Fibroblast of skin of abdomen (primary cell): ENCODE data around the gene CNIH2. TPM values are rescaled to one million over a fixed set of nuclear protein-coding genes. Genes with fewer than 3 reads are reported as not detected.
"Not testable (repeated sequence)": the region's sequence is repeated elsewhere in the genome, so short reads cannot be mapped to it uniquely, and the experiment has no call there.

Experiments
- DNase-seq: peaks from one replicate; pipeline ENCODE4 v3.0.0-alpha.2; 2013
- polyA plus RNA-seq, 2 experiments: library from polyadenylated mRNA; unstranded; fragments of 120-200 nt; gene quantifications; one replicate each; pipeline ENCODE4 v1.2.1, GENCODE V29; 2013; ENCODE audit not compliant: insufficient read length in 2 of 2

The CNIH2 gene
- polyA plus RNA-seq (2013, experiment 1 of 2; ENCODE audit: insufficient read length): 4.2 TPM
- 5.5 TPM for polyA plus RNA-seq (2013, experiment 2 of 2; ENCODE audit: insufficient read length)

DNA sequence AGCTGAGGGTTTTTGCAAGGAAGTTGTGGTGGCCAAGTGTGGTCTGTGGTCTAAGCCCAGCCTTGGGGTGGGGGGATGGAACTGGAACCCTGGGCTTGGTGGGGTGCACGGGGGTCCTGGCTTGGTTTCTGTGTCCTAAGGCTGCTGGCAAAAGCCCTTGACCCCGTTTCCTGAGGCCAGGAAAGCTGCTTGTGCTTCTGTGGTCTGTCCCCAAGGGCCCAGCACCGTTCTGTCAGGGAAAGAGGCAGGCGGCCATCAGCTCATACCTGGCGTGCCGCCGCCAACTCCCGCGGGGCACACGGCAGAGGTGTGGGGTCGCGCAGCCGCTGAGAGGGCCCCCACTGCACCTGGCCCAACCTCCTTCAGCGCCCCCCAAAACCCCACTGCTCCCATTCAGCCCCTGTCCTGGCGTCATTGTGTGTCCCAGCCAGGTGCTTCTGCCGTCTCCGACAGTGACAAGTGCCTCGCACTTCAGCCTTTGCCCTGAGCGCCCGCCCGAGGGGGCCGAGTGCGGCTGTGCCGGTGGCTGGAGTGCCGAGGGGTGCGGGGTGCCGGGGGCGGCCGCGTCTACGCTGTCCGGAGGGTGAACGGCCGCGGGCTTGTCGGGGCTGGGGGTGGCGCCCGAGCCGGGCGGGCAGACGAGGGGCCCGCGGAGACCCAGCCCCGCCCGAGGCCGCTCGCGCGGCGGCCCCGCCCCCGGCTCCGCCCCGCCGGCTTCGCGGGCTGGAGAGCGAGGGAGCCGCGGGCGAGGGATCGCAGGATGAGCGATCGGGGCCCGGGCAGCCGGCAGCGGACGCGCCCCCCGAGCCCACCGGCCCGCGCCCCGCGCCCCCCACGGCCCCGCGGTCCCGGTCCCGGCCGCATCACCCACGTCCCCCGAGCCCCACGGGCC lies at the start of gene CNIH2:
CNIH2 (plus strand) TSS at position 705 of the 892 bp plus-strand sequence. CDS start 282 bp downstream, outside the sequence.
- peak; percentile 22 for DNase-seq

DNA sequence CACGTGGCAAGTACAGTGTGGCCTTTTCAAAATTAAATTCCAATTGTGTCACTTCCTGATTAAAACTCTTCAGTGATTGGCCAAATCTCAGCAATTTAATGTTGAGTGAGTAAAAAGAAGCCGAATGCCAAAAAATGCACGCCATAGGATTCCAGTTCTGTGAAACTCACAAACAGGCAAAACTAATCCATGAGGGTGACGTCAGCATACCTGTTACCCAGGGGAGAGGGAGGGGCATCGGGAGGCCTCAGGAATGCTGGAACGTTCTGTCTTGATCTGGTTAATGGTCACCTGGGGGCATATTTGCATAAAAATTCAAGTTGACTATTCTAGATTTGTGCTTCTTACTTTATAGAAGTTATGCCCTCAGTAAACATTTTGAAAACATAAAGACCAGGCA lies 49.5 kb upstream of the CNIH2 start:
- DNase-seq: no peak

DNA sequence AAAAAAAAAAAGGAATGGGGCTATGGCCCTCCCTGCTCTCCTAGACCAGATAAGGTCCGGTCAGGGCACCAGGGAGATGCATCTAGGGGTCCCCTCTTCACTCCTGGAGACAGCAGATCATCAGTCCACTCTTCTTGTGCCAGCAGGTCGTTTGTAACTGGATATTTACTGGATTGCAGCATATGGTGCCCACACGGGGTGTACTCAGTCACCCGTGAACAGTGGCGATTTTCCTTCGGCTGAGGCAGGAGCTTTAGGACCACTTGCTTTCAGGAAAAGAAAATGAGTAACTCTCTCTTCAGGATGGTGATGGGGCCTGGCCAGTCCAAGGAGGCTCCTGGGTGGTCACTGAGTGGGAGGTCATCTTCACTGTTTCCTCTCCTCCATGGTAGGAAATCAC lies 47.8 kb upstream of the CNIH2 start:
- DNase-seq: no peak

DNA sequence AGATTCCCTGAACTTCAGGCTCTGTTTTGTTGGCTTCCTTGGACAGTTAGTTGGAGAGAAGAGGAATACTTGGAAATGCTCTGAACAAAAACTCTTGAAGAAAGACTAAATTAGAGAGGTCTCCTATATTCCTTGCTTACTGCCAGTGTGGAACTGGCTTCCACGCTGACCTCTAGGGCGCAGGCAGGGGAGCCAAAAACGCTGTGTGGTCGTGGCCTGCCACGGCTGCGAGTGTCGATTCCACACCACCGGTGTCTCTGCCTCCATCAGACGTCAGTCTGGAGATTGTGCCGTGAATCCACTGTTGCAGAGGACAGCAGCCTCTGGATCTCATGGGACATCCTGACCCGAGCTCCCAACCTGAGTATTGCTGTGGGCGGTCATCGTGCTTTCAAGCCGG lies 47.0 kb upstream of the CNIH2 start:
- no peak for DNase-seq

DNA sequence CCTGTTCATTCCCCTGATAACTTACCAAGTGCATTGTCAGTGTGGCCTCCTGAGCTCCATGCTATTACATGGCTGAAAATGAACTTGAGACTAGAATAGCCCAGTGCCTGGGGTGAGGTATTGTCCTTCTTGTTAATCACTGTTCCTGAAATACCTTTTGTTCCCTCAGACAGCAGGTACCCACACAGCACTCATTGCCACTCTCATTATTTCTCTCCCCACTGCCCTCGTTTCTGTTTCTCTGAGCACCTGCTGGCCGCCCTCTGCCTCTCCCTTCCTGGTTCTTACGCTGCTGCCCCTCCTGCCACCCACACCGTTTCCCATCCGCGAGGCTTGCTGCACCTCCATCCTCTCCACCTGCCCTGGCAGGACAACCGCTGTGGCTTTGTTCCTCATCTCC lies 46.4 kb upstream of the CNIH2 start:
- no peak for DNase-seq

DNA sequence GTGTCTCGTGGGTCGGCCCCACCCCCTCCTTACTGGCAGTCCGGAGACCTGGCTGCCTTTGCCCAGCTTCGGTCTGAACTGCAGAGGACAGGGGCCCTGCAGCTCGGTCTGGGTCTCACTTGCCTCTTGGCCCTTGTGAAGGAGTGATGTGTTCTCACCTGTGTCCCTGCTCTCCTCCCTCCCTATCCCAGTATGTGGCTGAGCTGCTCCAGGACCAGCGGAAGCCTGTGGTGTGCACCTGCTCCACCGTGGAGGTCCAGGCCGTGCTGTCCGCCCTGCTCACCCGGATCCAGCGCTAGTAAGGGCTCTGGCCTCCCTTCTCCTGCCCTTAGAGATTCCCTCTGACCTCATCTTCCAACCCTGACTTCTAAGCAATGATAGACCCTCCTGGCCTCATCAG lies 45.2 kb upstream of the CNIH2 start:
- no peak for DNase-seq

DNA sequence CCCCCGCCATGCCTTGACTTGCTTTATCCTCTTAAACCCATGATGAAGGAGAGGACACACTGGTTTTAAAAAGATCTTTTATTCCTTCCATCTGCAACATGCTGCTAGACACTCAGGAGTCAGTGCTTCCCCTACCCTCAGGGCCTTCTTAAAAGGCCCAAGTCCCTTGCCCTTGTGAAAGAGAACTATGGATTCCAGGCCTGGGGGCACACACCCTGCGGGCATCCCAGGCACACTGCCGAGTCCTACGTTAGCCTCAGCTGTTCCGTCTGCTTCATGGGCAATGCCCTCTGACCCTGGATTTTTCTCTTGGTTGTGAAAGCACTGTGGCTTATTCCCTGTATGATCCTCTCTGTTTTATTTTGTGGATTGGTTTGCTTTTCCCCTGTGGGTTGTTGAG lies 44.7 kb upstream of the CNIH2 start:
- no peak for DNase-seq

DNA sequence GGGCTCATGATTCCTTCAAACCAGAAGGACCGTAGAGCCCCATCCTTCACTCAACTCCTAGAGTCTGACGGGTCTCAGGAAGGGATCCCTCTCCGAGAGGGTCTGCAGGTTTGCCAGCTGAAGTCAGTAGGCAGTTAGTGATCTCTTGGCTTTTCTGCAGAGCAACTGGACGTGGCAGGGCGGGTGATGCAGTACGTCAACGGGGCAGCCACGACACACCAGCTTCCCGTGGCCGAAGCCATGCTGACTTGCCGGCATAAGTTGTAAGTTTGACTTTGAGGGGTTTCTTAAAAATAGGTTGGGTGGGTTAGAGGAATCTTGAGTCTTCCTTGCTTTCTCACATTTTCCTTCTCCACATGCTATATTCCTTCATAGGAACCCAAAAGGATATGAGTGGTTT lies 42.8 kb upstream of the CNIH2 start:
- no peak for DNase-seq

DNA sequence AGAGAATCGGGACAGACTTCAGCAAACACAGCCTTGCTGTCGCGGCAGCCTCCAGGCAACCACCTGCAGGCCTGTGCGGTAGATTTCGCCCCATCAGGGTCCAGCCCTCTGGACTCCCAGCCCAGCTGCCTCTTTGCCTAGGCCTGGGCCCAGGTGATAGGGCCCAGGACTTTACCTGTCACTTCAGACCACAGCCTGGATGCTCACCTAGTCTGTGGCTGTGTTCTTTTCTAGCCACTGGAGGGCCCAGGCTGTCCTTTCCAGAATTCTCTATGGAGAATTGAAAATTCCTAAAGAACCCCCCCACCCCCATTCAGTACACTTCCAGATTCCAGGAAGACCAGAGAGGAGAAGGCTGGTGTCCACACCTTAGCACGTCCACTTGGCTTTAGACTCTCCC lies 40.1 kb upstream of the CNIH2 start:
- no peak for DNase-seq

DNA sequence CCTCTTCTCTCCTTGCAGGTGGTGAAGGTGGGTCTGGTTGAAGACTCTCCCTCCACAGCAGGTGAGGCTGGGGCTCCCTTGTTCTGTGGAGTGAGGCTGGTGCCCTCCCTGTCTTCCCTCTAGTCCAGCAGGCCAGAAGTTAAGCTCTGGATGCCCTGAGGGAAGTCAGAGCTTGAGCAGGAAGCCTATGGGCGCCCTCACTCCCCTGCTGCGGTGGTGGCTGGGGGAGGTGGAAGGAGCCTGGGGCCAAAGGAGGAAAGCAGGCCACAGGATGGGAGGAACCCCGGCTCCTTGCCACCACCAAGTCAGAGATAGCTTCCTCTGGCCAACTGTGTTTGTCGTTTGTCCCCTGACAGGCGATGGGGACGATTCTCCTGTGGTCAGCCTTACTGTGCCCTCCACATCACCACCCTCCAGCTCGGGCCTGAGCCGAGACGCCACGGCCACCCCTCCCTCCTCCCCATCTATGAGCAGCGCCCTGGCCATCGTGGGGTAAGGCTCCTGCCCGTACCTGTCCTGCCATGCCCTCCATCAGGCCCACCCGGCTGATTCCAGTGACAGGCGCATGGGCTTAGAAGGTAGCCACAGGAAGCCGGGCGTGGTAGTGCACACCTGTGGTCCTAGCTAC lies 39.1 kb upstream of the CNIH2 start:
- DNase-seq: no peak

DNA sequence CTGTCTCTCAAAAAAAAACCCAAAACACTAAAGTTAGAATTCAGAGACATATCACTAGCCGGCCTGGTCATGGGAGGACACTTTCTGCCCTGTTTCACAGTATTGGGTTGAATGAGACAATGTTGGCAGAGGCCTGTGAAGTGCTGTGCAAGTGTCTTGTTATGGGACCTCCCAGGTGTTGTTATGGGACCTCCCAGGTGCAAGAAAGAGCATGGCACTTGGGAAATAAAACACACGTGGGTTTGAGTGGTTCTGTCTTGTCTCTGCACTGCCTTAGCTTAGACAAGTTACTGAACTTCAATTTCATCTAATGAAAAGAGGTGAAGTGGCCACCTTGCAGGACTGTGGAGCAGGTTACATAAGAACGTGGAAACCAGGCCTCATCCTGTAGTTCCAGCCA lies 38.5 kb upstream of the CNIH2 start:
- no peak for DNase-seq

DNA sequence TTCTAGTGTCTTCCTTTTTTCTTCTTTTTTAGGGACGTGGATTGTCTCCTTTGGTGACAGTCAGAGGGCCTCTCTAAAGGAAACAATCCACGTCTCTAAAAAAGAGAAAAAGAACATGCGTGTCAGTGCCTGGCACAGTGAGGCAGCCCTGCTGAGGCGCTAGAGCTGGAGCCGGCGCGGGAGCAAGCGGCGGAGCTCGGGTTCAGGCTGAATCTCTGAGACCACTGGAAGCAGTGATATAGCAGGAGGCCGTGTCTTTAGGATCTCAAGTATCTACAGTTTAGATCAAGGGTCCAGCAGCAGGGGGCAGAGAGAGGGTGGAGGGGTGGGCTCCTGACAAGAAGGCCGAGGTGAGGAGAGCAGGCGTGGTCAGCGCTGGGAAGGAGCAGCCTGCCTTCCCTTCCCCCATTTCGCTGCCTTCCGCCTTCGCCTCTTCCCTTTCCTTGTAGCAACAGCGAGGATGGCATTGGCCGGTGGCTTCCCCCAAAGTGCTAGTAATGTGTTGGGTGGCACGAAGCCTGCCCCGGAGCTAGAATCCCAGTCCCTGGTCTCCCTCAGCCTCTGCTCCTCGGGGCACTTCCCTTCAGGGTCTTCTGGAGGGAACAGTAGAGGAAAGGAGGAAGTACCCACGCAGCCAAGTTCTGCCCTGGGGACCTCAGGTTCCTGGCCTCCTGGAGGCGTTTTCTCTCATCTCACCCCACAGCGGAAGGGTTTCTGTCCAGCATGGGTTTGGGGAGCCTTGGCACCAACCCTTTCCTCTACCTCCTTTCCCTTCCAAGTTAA lies 37.8 kb upstream of the CNIH2 start:
- no peak for DNase-seq

DNA sequence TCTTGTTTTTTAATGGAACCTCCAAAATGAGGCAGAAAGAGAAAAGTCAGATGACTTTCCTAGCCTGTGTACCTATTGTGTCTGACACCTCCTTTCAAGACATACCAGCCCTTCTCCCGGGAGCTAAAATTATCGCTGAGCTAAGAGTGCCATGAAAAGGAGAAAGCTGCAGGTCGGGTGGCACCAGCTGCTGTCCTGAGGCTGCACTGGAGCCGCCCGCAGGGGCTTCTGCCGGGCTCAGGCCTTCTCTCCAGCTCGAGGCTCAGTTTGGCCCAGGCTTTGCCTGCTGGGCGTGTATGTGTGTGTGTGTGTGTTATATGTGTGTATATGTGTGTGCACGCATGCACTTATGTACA lies 37.2 kb upstream of the CNIH2 start:
- no peak for DNase-seq

DNA sequence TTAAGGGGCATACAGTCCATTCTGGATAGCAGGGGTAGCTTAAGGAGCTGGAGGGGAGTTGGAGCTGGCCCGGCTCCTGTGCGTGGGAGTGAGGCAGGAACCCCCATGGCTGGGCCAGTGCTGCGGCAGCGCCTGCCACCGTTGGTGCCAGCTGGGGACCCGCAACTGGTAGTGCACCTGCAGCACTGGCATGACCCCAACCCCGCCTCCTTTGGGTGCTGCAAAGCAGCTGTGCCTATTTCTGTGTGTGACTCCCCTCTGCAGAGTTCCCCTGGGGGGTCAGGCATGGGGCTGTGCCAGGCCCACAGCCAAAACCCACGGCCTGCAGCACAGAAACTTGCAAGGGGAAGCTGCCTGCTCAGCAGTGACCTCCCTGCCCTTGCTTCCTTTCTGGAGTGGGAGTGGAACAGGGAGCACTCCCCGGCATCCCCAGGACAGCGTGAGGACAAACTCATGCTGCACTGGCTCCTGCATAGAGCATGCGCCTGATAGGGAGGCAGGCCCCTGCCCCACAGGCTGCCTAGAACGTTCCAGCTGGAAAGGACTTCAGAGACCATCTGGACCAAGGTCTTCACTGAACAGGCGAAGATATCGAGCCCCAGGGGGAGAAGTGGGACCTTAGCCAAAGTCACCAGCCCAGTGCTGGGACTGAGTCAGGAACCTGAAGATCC lies 35.7 kb upstream of the CNIH2 start:
- no peak for DNase-seq

DNA sequence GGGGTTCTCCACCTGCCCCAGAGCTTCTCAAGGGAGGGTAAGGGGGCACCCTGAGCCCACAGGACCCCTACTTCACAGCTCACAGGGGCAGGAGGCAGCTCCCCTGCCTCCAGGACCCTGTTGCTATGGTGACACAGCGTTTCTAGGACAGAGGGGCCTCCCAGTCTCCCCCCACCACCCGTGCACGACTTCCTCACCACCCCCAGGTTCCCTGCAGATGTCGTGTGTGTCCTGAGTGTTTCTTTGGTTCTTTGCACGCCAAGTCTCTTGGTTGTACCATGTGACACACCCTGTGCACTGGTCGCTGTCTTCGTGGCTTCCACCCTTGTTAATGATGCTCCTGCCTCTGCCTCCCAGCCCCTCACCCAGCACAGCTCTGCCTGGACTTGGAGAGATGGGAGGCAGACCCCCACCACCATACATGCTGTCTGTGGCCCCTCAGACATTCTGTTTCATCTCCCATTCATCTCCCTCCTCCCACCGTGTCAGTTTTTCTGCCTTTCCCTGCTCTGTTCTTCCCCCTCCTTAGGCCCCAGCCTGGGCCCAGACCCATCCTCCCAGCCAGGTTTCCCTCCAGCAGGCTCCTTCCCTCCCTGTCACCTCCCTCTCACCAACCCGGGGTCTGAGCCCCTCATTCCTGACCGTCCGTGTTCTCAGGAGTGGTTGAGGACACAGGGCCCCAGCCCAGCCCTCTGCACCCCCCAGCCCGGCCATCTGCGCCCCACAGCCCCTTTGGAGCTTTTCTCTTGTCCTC lies 34.0 kb upstream of the CNIH2 start:
- DNase-seq: no peak

DNA sequence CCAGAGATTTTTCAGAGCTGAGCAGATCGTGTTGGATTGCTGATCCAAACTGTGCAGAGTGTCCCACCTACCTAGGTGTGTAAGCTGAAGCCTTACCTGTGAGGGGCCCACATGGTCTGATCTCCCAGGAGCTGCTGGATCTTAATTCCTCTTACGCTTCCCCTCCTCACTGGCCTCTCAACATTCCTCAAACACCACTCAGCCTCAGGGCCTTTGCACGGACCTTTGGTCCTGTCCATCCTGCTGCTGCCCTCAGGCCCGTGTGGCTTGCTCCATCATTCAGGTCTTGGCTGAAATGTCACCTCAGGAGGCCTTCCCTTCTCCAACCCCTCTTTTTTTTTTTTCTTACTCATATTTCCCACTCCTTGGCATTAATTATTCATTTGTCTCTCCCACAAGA lies 30.7 kb upstream of the CNIH2 start:
- DNase-seq: no peak

DNA sequence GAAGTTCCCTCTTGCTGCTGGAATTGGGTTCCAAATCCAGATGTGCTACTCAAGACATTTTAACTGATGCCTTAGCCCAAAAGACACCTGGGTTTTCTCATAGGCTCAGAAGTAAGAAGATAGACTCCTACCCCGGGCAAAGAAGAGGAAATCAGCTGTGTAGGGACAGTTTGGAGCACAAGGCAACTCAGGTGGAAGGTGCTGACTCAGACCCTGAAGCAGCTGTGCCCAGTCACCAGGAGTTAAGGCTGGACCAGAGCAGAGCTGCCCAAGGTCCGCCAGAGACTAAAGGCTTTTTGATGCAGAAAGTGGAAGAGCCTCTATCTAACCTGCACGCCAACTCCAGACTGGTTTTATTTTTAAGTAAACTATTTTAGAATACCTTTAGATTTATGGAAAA lies 30.2 kb upstream of the CNIH2 start:
- no peak for DNase-seq

DNA sequence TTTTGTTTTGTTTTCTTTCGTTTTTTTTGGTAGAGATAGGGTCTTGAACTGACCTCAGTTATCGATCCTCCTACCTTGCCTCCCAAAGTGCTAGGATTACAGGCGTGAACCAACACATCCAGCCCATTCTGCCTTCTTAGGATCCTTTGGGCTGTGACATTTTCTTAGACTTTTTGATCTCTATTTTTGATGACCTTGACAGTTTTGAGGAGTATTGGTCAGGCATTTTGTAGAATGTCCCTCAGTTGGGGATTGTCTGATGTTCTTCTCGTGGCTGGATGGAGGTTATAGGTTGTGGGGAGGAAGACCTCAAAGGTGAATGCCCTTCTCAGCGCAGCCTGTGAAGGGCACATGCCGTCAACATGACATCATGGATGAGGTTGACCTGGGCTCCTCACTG lies 29.1 kb upstream of the CNIH2 start:
- no peak for DNase-seq

DNA sequence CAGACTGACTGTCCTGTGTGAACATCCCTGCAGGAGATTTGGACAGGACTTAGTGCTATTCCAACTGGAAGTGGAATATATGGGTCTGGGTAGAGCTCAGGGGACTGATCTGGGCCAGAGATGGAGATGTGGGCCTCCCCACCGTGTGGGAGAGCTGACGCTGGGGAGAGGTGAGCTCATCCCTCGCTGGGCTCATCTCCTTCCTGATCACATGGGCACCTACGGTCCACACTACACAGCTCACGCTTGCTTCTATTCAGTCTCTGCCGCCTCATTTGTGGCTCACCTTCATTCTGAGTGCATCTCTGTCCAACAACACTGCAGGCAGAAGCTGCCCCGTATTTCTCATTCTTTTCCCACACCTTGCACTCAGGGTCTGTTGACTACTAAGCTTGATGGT lies 26.2 kb upstream of the CNIH2 start:
- no peak for DNase-seq

DNA sequence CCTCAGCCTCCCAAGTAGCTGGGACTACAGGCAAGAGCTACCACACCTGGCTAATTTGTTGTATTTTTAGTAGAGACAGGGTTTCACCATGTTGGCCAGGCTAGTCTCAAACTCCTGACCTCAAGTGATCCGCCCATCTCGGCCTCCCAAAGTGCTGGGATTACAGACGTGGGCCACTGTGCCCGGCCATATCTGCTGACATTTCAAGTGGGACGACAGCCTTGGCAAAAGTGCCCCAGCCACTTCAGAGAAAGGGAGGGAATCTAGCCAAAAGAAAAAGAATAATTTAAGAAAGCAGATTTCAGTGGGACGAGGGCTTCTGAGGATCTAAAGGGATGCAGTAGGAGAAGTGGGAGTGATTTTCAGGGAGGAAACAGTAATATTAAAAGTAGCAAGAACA lies 24.9 kb upstream of the CNIH2 start:
- DNase-seq: not testable (repeated sequence)

DNA sequence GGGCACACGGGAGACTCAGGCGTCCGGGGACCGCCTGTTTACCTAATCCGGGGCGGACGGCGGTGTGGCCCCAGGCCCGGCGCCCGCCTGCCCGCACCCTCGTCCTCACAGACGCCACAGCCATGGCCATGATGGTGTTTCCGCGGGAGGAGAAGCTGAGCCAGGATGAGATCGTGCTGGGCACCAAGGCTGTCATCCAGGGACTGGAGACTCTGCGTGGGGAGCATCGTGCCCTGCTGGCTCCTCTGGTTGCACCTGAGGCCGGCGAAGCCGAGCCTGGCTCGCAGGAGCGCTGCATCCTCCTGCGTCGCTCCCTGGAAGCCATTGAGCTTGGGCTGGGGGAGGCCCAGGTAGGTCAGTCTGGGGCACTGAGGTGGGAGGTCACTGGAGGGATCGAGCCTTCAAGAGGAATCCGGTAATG lies 19.5 kb upstream of the CNIH2 start:
- DNase-seq: no peak

DNA sequence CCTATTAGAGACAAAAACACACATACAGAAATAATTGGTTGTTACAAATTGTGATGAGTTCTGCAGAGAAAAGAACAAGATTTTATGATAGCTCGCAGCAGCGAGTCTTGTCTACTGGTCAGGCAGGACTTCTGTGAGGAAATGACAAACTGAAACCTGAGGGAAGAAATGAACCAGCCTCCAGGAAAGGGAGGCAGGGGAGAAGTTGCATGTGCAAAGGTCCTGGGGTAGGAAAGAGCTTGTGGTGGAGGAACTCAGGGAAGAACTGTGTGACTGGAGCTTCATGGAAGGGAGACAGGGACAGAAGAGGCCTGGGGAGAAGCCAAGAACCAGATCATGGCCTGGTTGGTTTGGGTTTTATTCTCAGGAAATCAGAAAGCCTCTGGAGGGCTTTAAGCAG lies 18.8 kb upstream of the CNIH2 start:
- DNase-seq: no peak
